Natural killer cell (primary cell): ENCODE measurements around the gene ABHD2. TPM values are rescaled to one million over a fixed set of nuclear protein-coding genes. Genes with fewer than 3 reads are reported as not detected.
A peak's percentile ranks its signal among the peaks of the same experiment; 100 is the strongest.

Experiments
- ATAC-seq, 3 donors: fragments of 150-1000 bp in 2 of 3; fragments of 200-7000 bp in 1 of 3; cut with Tn5 transposase; 1 replicate in 1 of 3; 2 replicates in 2 of 3; pipeline ENCODE4 v1.10.0; 2021; ENCODE audit warnings: mild to moderate bottlenecking in 2 of 3, moderate library complexity in 2 of 3
- DNase-seq, 2 donors: peaks; one replicate each; pipeline versions ENCODE4 v3.0.0 to v3.0.0-alpha.2; 2013 to 2021; ENCODE audit warnings: mixed read lengths in 1 of 2
- H3K27ac ChIP-seq: one replicate; pipeline ENCODE4 v1.5.1; 2013; ENCODE audit warnings: mild to moderate bottlenecking, low read length
- H3K27me3 ChIP-seq: one replicate; pipeline ENCODE4 v1.6.1; 2013; ENCODE audit warnings: low read length; ENCODE audit not compliant: control insufficient read depth, insufficient read depth
- H3K36me3 ChIP-seq: one replicate; pipeline ENCODE4 v1.6.1; 2013; ENCODE audit warnings: low read length; ENCODE audit not compliant: control insufficient read depth, insufficient read depth
- H3K4me1 ChIP-seq: one replicate; pipeline ENCODE4 v1.6.1; 2013; ENCODE audit warnings: low read length; ENCODE audit not compliant: control insufficient read depth, insufficient read depth
- H3K4me3 ChIP-seq: one replicate; pipeline ENCODE4 v1.5.1; 2013; ENCODE audit warnings: low read length
- H3K9me3 ChIP-seq: one replicate; pipeline ENCODE4 v1.6.1; 2013; ENCODE audit warnings: low read length; ENCODE audit not compliant: control insufficient read depth, insufficient read depth
- H3K27ac Mint-ChIP-seq, 2 donors: one replicate each; pipeline ENCODE4 v1.8.0; 2022; ENCODE audit warnings: mild to moderate bottlenecking in 2 of 2, mixed read lengths in 2 of 2, moderate library complexity in 1 of 2
- H3K27me3 Mint-ChIP-seq, 2 donors: one replicate each; pipeline ENCODE4 v1.8.0; 2022; ENCODE audit warnings: low read depth in 2 of 2, mixed read lengths in 2 of 2
- H3K36me3 Mint-ChIP-seq: one replicate; pipeline ENCODE4 v1.8.0; 2022; ENCODE audit warnings: mixed read lengths
- H3K4me1 Mint-ChIP-seq, 2 donors: one replicate each; pipeline ENCODE4 v1.8.0; 2022; ENCODE audit warnings: mixed read lengths in 2 of 2
- H3K4me3 Mint-ChIP-seq: one replicate; pipeline ENCODE4 v1.8.0; 2022; ENCODE audit warnings: mild to moderate bottlenecking, moderate library complexity, mixed read lengths
- H3K9me3 Mint-ChIP-seq, 2 donors: one replicate each; pipeline ENCODE4 v1.8.0; 2022; ENCODE audit warnings: mixed read lengths in 2 of 2
- CTCF ChIP-seq: fragments of 200-600 bp; IDR thresholded peaks from one replicate; pipeline ENCODE4 v1.8.0; 2022; ENCODE audit warnings: antibody characterized with exemption
- WGBS: methylation state at CpG from one replicate; pipeline ENCODE4 v1.1.7; 2013; ENCODE audit warnings: missing lambda C conversion rate; ENCODE audit not compliant: insufficient coverage; 5-methylcytosine and 5-hydroxymethylcytosine counted together
- intact Hi-C: fragments of 100-400 bp; cut with micrococcal nuclease; formaldehyde crosslinking; loops from one replicate; pipeline ENCODE4 v1.14.2; 2022
- total RNA-seq, 4 donors: library from RNA; stranded (reverse); fragments of 120-200 nt in 1 of 4; gene quantifications; one replicate each; pipeline versions ENCODE4 v1.2.3 to v1.2.4, GENCODE V29; 2013 to 2022

Gene ABHD2
- total RNA-seq, 3 donors from 2014 or later (not counting 1 experiment from before 2014, with no cell fraction given): 187 to 236 (median 191) TPM

GRCh38 chr15:89105147-89105546 is 16.9 kb downstream of the ABHD2 start:
- intact Hi-C loops: loop anchor here (10.0 kb wide), 1 partner anchor 70 kb away; no protein-coding TSS in a partner anchor
- Mint-ChIP-seq H3K4me1 (peaks cover 57 to 66% of the 10 kb centered on the region in 2 donors), H3K27me3 (no peaks in the 10 kb centered on the region), H3K36me3 (no peaks in the 10 kb centered on the region), H3K4me3 (no peak overlapping the region), H3K9me3 (no peaks in the 10 kb centered on the region), H3K27ac (peak overlapping the region in 1 of 2 donors; percentile 41)
- no peak for ATAC-seq
- Histone ChIP-seq H3K27me3 (no peaks in the 10 kb centered on the region), H3K4me1 (peaks cover 26% of the 10 kb centered on the region), H3K9me3 (no peaks in the 10 kb centered on the region), H3K4me3 (no peak overlapping the region), H3K36me3 (peaks cover 15% of the 10 kb centered on the region), H3K27ac (no peak overlapping the region)
- DNase-seq: no peak
- 82% methylated on average over 4 of the region's 4 CpGs for WGBS
- no peak for TF ChIP-seq CTCF

- Histone ChIP-seq H3K4me1 (peaks cover 19% of the 10 kb centered on the region), H3K36me3 (peaks cover 15% of the 10 kb centered on the region), H3K27me3 (no peaks in the 10 kb centered on the region), H3K27ac (no peak overlapping the region), H3K9me3 (no peaks in the 10 kb centered on the region), H3K4me3 (no peak overlapping the region)
- no peaks in the 10 kb centered on the region for H3K27me3 Mint-ChIP-seq
- WGBS: 95% methylated on average over 11 of the region's 11 CpGs
- H3K9me3 Mint-ChIP-seq: no peaks in the 10 kb centered on the region
- H3K4me3 Mint-ChIP-seq: no peak overlapping the region
- no peak for DNase-seq
- peak overlapping the region in 1 of 2 donors; percentile 33 for H3K27ac Mint-ChIP-seq
- no peak for ATAC-seq
- H3K4me1 Mint-ChIP-seq: peaks cover 61 to 69% of the 10 kb centered on the region in 2 donors
- TF ChIP-seq CTCF: no peak
- no peaks in the 10 kb centered on the region for H3K36me3 Mint-ChIP-seq
- intact Hi-C loops: loop anchor here (10.0 kb wide), 1 partner anchor 69 kb away; no protein-coding TSS in a partner anchor
These were observed 17.9 kb downstream of the ABHD2 start for GRCh38 chr15:89106200-89106599.

- Mint-ChIP-seq H3K4me1 (peaks cover 57 to 59% of the 10 kb centered on the region in 2 donors), H3K36me3 (no peaks in the 10 kb centered on the region), H3K27ac (peak overlapping the region; percentile 21 to 33), H3K27me3 (no peaks in the 10 kb centered on the region), H3K9me3 (no peaks in the 10 kb centered on the region), H3K4me3 (no peak overlapping the region)
- no peaks in the 10 kb centered on the region for H3K27me3 ChIP-seq
- ATAC-seq (peak in 2 of 3 donors; percentile 22 to 41), DNase-seq (no peak)
- 57% methylated on average over 5 of the region's 5 CpGs for WGBS
- no peaks in the 10 kb centered on the region for H3K9me3 ChIP-seq
- intact Hi-C loops: loop anchor here (10.0 kb wide), 1 partner anchor 67 kb away; no protein-coding TSS in a partner anchor
- no peak for TF ChIP-seq CTCF
- no peak overlapping the region for H3K4me3 ChIP-seq
- H3K27ac ChIP-seq: no peak overlapping the region
- H3K4me1 ChIP-seq: peaks cover 27% of the 10 kb centered on the region
- H3K36me3 ChIP-seq: peaks cover 15% of the 10 kb centered on the region
These were observed 19.7 kb downstream of the ABHD2 start for GRCh38 chr15:89107984-89108383.

- Mint-ChIP-seq H3K4me1 (peaks cover 64 to 65% of the 10 kb centered on the region in 2 donors), H3K9me3 (no peaks in the 10 kb centered on the region), H3K27me3 (no peaks in the 10 kb centered on the region), H3K27ac (peak overlapping the region; percentile 21 to 29), H3K4me3 (no peak overlapping the region), H3K36me3 (peaks cover 3% of the 10 kb centered on the region)
- Histone ChIP-seq H3K27ac (no peak overlapping the region), H3K4me1 (peaks cover 31% of the 10 kb centered on the region), H3K27me3 (no peaks in the 10 kb centered on the region), H3K4me3 (no peak overlapping the region), H3K36me3 (peaks cover 17% of the 10 kb centered on the region), H3K9me3 (no peaks in the 10 kb centered on the region)
- intact Hi-C loops: loop anchor here (10.0 kb wide), 1 partner anchor 66 kb away; no protein-coding TSS in a partner anchor
- no peak for TF ChIP-seq CTCF
- WGBS: 99% methylated on average over 4 of the region's 4 CpGs
- DNase-seq (no peak), ATAC-seq (no peak)
These were observed 20.6 kb downstream of the ABHD2 start for GRCh38 chr15:89108835-89109234.
